Immature natural killer cell (primary cell): ENCODE results near the gene UBE2G2. TPM values are rescaled to one million over a fixed set of nuclear protein-coding genes. Genes with fewer than 3 reads are reported as not detected.

Experiments used
- DNase-seq, 3 donors: peaks; one replicate each; pipeline ENCODE4 v3.0.0; 2022; ENCODE audit warnings: mixed read lengths in 1 of 3
- H3K27ac Mint-ChIP-seq, 6 donors: one replicate each; pipeline ENCODE4 v1.8.0; 2020; ENCODE audit warnings: mixed read lengths in 6 of 6, mild to moderate bottlenecking in 5 of 6, inconsistent platforms in 4 of 6, moderate library complexity in 3 of 6
- H3K27me3 Mint-ChIP-seq, 3 donors: one replicate each; pipeline ENCODE4 v1.8.0; 2020 to 2021; ENCODE audit warnings: low read depth in 3 of 3, mild to moderate bottlenecking in 3 of 3, mixed read lengths in 3 of 3, moderate library complexity in 3 of 3, inconsistent platforms in 1 of 3
- H3K36me3 Mint-ChIP-seq, 3 donors: one replicate each; pipeline ENCODE4 v1.8.0; 2020; ENCODE audit warnings: mixed read lengths in 3 of 3, inconsistent platforms in 2 of 3, mild to moderate bottlenecking in 2 of 3
- H3K4me1 Mint-ChIP-seq, 2 donors: one replicate each; pipeline ENCODE4 v1.8.0; 2020; ENCODE audit warnings: inconsistent platforms in 2 of 2, mild to moderate bottlenecking in 2 of 2, mixed read lengths in 2 of 2, moderate library complexity in 1 of 2
- H3K4me3 Mint-ChIP-seq, 5 donors: one replicate each; pipeline ENCODE4 v1.8.0; 2020; ENCODE audit warnings: mild to moderate bottlenecking in 5 of 5, mixed read lengths in 5 of 5, inconsistent platforms in 3 of 5, moderate library complexity in 3 of 5
- H3K9me3 Mint-ChIP-seq, 6 donors: one replicate each; pipeline ENCODE4 v1.8.0; 2020; ENCODE audit warnings: mild to moderate bottlenecking in 6 of 6, mixed read lengths in 6 of 6, inconsistent platforms in 4 of 6, moderate library complexity in 3 of 6
- polyA plus RNA-seq, 3 donors: library from polyadenylated mRNA; unstranded; fragments of 300-500 nt; fragmentation: Illumina TruSeq; gene quantifications; one replicate each; pipeline ENCODE4 v1.2.3, GENCODE V29; 2021

Gene UBE2G2
- polyA plus RNA-seq, 3 donors from 2014 or later = 43.6 to 62.9 (median 56.2) TPM

GRCh38 chr21:44766014-44766817, 35.4 kb downstream of the UBE2G2 start:
- Mint-ChIP-seq H3K27me3 (peaks cover 2 to 8% (median 4%) of the 10 kb centered on the region in 3 donors), H3K27ac (peak overlapping the region in 5 of 6 donors; percentile 74 to 91 (median 79)), H3K4me3 (peak overlapping the region in 2 of 5 donors; percentile 66 to 73), H3K4me1 (peaks cover 11 to 12% of the 10 kb centered on the region in 2 donors), H3K36me3 (peaks cover 8 to 15% (median 10%) of the 10 kb centered on the region in 3 donors), H3K9me3 (no peaks in the 10 kb centered on the region)
- DNase-seq = no peak

DNA sequence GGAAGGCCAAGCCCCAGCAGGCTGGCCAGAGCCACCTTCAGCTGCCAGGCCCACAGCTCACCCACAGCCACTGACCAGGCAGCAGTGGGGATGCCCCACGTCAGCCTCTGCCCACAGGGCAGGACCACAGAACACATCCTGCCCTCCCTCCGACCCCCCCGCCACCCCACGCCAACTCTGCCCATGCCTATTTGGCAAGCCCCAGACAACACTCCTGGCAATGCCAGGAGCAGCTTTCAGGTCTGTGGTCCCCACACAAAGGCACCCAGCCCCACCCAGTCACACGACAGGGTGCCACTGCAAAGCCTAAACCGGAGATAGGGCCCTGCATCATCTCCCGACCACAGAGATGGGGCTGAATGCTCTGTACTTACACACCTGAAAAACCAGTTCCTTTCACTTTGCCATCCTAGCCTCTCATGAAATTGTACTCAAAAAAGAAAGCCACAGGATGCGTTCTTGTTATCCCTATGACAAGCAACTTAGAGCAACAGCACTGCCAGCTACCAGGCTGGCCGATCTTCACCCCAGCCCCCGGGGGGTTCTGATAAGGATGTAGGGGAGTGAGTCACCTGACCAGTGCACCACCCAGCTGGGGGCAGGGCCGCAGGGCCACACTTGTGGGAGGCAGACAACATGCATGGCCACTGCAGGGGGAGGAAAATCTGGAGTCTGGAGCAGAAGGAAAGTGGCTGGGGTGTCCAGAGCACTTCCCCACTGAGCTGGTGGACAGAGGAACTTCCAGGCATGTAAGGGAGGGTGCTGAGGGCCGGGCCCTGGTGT, 36.2 kb downstream of the UBE2G2 start:
- Mint-ChIP-seq H3K27ac (peak overlapping the region; percentile 74 to 91 (median 80)), H3K4me3 (peak overlapping the region; percentile 28 to 79 (median 73)), H3K27me3 (peaks cover 2 to 8% (median 4%) of the 10 kb centered on the region in 3 donors), H3K4me1 (peaks cover 11 to 12% of the 10 kb centered on the region in 2 donors), H3K36me3 (peaks cover 4 to 8% (median 4%) of the 10 kb centered on the region in 3 donors), H3K9me3 (no peaks in the 10 kb centered on the region)
- peak; percentile 56 to 65 (median 64) for DNase-seq

GRCh38 chr21:44764319-44765230, 37.0 kb downstream of the UBE2G2 start:
- peak overlapping the region; percentile 28 to 79 (median 73) for H3K4me3 Mint-ChIP-seq

GRCh38 chr21:44763451-44764318, 37.9 kb downstream of the UBE2G2 start:
- Mint-ChIP-seq H3K27ac (no peak overlapping the region), H3K27me3 (peaks cover 3 to 8% (median 4%) of the 10 kb centered on the region in 3 donors), H3K4me3 (no peak overlapping the region), H3K4me1 (peaks cover 11 to 12% of the 10 kb centered on the region in 2 donors), H3K36me3 (peaks cover 0 to 3% (median 0%) of the 10 kb centered on the region in 3 donors), H3K9me3 (no peaks in the 10 kb centered on the region)
- no peak for DNase-seq

More at GRCh38 chr21:44764319-44765230, 37.0 kb downstream of the UBE2G2 start:
- H3K4me1 Mint-ChIP-seq = peaks cover 11 to 12% of the 10 kb centered on the region in 2 donors
- no peak for DNase-seq
- H3K27me3 Mint-ChIP-seq = peaks cover 2 to 8% (median 4%) of the 10 kb centered on the region in 3 donors
- H3K36me3 Mint-ChIP-seq = peaks cover 2 to 3% (median 2%) of the 10 kb centered on the region in 3 donors
- H3K9me3 Mint-ChIP-seq = no peaks in the 10 kb centered on the region
- peak overlapping the region in 4 of 6 donors; percentile 74 to 91 (median 80) for H3K27ac Mint-ChIP-seq

DNA sequence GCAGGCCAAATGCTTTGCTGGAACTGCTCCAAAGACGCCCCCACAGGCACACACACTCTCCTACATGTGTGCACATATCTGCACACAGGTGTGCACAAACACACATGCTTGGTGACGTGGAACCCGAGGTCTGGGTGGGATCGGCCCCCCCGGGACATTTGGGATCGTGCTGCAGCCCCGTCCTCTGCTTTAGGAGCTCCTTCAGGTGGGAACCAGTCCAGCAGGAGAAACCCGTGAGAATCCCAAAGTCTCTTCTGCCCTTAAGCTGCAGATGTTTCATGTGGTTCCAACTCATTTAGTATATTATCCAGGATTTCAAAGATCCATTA, 38.6 kb downstream of the UBE2G2 start:
- Mint-ChIP-seq H3K4me3 (no peak overlapping the region), H3K27me3 (peaks cover 2 to 8% (median 4%) of the 10 kb centered on the region in 3 donors), H3K27ac (no peak overlapping the region), H3K36me3 (no peaks in the 10 kb centered on the region), H3K4me1 (peaks cover 11 to 12% of the 10 kb centered on the region in 2 donors), H3K9me3 (no peaks in the 10 kb centered on the region)
- DNase-seq = no peak

DNA sequence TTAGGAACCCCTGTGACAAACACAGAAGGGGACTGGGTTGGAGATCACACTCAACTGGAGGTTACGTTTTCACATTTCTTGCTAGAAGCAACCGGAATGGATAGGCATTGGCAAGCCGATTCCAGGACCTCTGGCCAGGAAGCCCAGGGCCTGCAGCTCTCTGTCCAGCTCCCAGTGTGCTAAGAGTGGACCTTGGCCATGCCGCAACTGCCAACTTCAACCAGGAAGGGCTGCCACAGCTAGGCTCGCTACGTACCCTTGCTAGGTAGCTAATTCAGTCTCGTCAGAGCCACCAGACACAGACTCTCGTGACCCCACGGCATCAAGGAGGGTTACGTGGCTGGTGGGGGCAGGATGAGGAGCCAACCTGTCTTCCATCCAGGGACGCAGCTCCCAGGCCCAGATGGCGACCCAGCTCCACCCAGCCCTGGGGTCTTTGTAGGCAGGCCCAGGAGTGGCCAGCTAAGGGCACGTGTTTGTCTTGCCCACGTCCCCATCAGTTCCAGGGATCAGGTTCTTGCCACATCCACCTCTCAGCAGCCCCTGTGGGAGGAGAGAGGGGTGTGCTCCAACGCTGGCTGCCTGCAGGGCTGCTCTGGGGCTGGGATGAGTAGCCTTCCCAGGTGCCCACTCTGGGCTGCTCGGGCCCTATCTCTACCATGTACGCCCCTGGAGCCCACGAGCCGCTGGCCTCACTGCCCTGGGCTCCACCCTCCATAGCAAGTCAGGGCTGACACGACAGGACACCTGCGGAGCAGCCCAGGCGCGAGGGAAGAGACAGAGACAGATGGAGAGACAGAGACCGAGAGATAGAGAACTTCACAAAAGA, 39.2 kb downstream of the UBE2G2 start:
- H3K27ac Mint-ChIP-seq = no peak overlapping the region
- H3K4me3 Mint-ChIP-seq = no peak overlapping the region
- H3K27me3 Mint-ChIP-seq = peaks cover 2 to 8% (median 4%) of the 10 kb centered on the region in 3 donors
- DNase-seq = no peak
- no peaks in the 10 kb centered on the region for H3K36me3 Mint-ChIP-seq
- H3K4me1 Mint-ChIP-seq = peaks cover 11 to 12% of the 10 kb centered on the region in 2 donors
- no peaks in the 10 kb centered on the region for H3K9me3 Mint-ChIP-seq

DNA sequence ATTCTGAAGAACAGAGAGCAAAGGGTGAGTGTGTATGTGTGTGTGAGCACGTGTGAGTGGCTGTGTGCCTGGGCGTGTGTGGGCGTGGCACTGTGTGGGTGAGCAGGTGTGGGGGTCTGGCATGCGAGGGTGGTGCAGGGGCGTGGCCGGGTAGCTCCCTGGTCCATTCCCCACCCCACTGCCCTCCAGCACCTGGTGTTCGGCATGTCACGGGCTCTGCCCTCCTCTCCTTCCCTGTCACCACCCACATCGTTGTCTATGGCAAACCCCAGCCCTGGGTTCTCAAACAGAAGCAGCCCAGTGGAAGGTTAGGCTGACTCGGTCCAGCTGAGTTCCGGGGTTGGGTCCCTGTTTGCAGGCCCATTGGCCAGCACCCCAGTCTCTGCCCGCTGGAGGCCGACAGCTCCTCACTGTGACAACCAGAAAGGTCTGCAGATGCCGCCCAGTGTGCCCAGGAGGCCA, 39.8 kb downstream of the UBE2G2 start:
- H3K36me3 Mint-ChIP-seq = no peaks in the 10 kb centered on the region
- H3K4me3 Mint-ChIP-seq = no peak overlapping the region
- H3K9me3 Mint-ChIP-seq = no peaks in the 10 kb centered on the region
- H3K27ac Mint-ChIP-seq = peak overlapping the region in 1 of 6 donors; percentile 20
- no peak for DNase-seq
- H3K27me3 Mint-ChIP-seq = peaks cover 2 to 8% (median 4%) of the 10 kb centered on the region in 3 donors
- peaks cover 11 to 12% of the 10 kb centered on the region in 2 donors for H3K4me1 Mint-ChIP-seq

GRCh38 chr21:44761011-44761729, 40.5 kb downstream of the UBE2G2 start:
- no peaks in the 10 kb centered on the region for H3K36me3 Mint-ChIP-seq
- DNase-seq = no peak
- H3K27me3 Mint-ChIP-seq = peaks cover 2 to 8% (median 4%) of the 10 kb centered on the region in 3 donors
- H3K27ac Mint-ChIP-seq = peak overlapping the region in 1 of 6 donors; percentile 20
- no peak overlapping the region for H3K4me3 Mint-ChIP-seq
- H3K9me3 Mint-ChIP-seq = no peaks in the 10 kb centered on the region
- peaks cover 11 to 12% of the 10 kb centered on the region in 2 donors for H3K4me1 Mint-ChIP-seq

DNA sequence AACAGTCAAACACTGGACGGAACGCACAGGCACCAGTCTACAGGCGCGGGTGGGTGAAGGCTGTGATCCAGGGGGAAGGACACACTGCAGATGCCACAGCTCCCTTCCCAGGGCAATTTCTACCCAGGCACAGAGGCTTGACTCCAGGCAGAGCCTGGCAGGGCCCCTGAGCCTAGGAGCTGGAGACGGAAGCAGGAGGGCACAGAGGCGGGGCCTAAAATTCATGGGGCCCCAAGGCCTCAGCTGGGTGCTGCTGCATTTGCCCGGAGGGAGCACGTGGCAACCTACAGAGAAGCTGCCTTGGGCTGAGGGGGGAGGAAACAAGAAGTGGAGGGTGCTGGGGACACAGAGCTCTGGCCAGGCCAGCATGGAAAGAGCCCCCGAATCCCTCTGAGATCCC, 41.2 kb downstream of the UBE2G2 start:
- Mint-ChIP-seq H3K9me3 (no peaks in the 10 kb centered on the region), H3K4me3 (no peak overlapping the region)

GRCh38 chr21:44759628-44760285, 41.9 kb downstream of the UBE2G2 start:
- DNase-seq = no peak
- Mint-ChIP-seq H3K27ac (no peak overlapping the region), H3K27me3 (peaks cover 0 to 4% (median 2%) of the 10 kb centered on the region in 3 donors), H3K36me3 (no peaks in the 10 kb centered on the region), H3K4me3 (no peak overlapping the region), H3K9me3 (no peaks in the 10 kb centered on the region), H3K4me1 (no peaks in the 10 kb centered on the region)

More for the DNA sequence above, 41.2 kb downstream of the UBE2G2 start:
- H3K4me1 Mint-ChIP-seq = peaks cover 5 to 6% of the 10 kb centered on the region in 2 donors
- H3K27ac Mint-ChIP-seq = no peak overlapping the region
- no peak for DNase-seq
- H3K27me3 Mint-ChIP-seq = peaks cover 2 to 5% (median 2%) of the 10 kb centered on the region in 3 donors
- H3K36me3 Mint-ChIP-seq = no peaks in the 10 kb centered on the region
